ENCODE results near the gene CDH5.
"Not testable (repeated sequence)": the region's sequence is repeated elsewhere in the genome, so short reads cannot be mapped to it uniquely, and the experiment has no call there.

CDH5 gene

GRCh38 chr16:66366433-66367299 lies at the start of gene CDH5:
Gene CDH5, plus strand, starts transcription at chr16:66366691. Its CDS starts 12,647 bp downstream, at chr16:66379338.
- no peak for DNase-seq (ENCODE audit: low read depth)

- DNase-seq (ENCODE audit: low read depth): no peak
Measured at GRCh38 chr16:66318505-66318904, 48.0 kb upstream of the CDH5 start.

- DNase-seq (ENCODE audit: low read depth): no peak
Measured at GRCh38 chr16:66320774-66321173, 45.7 kb upstream of the CDH5 start.

GRCh38 chr16:66322174-66322573 lies 44.3 kb upstream of the CDH5 start:
- no peak for DNase-seq (ENCODE audit: low read depth)

- DNase-seq (ENCODE audit: low read depth): no peak
Measured at GRCh38 chr16:66324815-66325515, 41.5 kb upstream of the CDH5 start.

- no peak for DNase-seq (ENCODE audit: low read depth)
Measured at GRCh38 chr16:66325717-66326376, 40.6 kb upstream of the CDH5 start.

GRCh38 chr16:66326991-66327513 lies 39.4 kb upstream of the CDH5 start:
- DNase-seq (ENCODE audit: low read depth): no peak

GRCh38 chr16:66328282-66328681 lies 38.2 kb upstream of the CDH5 start:
- no peak for DNase-seq (ENCODE audit: low read depth)

- DNase-seq (ENCODE audit: low read depth): not testable (repeated sequence)
Measured at GRCh38 chr16:66331464-66331863, 35.0 kb upstream of the CDH5 start.

- no peak for DNase-seq (ENCODE audit: low read depth)
Measured at GRCh38 chr16:66332634-66333610, 33.6 kb upstream of the CDH5 start.

GRCh38 chr16:66334853-66335574 lies 31.5 kb upstream of the CDH5 start:
- no peak for DNase-seq (ENCODE audit: low read depth)

- DNase-seq (ENCODE audit: low read depth): no peak
Measured at GRCh38 chr16:66335704-66336329, 30.7 kb upstream of the CDH5 start.

GRCh38 chr16:66337463-66338188 lies 28.9 kb upstream of the CDH5 start:
- DNase-seq (ENCODE audit: low read depth): no peak

- peak; percentile 8 for DNase-seq (ENCODE audit: low read depth)
Measured at GRCh38 chr16:66342294-66342900, 24.1 kb upstream of the CDH5 start.

- no peak for DNase-seq (ENCODE audit: low read depth)
Measured at GRCh38 chr16:66344533-66345145, 21.9 kb upstream of the CDH5 start.

GRCh38 chr16:66346221-66346620 lies 20.3 kb upstream of the CDH5 start:
- no peak for DNase-seq (ENCODE audit: low read depth)

GRCh38 chr16:66352304-66352703 lies 14.2 kb upstream of the CDH5 start:
- DNase-seq (ENCODE audit: low read depth): no peak

- DNase-seq (ENCODE audit: low read depth): no peak
Measured at GRCh38 chr16:66353055-66353454, 13.4 kb upstream of the CDH5 start.
